NCI-H1694 treated with DMSO at 0.1 percent for 48 hours (cell line): ENCODE measurements around the gene ZBTB20.

Source experiments
- DNase-seq: peaks from one replicate; lab custom pipeline; 2025; lab: John Stamatoyannopoulos, UW

ZBTB20 gene

DNA sequence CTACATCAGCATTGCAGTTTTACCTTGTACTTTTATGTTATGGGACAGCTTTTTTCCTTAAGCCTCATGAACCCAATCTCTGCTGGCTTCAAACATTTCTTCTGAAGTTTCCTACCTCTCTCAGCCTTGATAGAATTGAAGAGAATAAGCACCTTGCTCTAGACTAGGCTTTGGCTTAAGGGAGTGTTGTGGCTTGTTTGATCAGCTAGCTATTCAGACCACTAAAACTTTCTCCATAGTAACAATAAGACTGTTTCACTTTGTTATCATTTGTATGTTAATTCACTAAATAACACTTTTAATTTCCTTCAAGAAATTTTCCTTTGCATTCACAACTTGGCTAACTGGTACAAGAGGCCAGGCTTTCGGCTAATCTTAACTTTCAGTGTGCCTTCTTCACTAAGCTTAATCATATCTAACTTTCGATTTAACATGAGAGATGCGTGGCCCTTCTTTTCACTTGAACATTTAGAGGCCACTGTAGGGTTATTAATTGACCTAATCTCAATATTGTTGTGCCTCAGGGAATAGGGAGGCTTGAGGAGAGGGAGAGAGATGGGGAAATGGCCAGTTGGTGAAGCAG, 861.3 kb downstream of the ZBTB20 start:
- no peak for DNase-seq

DNA sequence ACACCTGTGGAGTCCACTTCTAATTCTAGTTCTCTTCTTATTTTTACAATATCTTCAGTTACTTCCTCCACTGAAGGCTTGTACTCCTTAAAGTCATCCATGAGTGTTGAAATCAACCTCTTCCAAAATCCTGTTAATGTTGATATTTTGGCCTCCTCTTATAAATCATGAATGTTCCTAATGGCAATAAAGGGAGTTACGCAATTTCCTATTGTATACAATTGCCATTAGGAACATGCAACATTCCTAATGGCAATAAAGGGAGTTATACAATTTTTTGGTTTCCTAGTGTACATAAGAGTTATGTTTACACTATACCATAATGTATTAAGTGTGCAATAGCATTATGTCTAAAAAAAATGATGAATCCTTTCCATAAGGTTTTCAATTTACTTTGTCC, 862.4 kb downstream of the ZBTB20 start:
- DNase-seq = no peak
